ENCODE results near the gene CEP350.

Gene CEP350

DNA sequence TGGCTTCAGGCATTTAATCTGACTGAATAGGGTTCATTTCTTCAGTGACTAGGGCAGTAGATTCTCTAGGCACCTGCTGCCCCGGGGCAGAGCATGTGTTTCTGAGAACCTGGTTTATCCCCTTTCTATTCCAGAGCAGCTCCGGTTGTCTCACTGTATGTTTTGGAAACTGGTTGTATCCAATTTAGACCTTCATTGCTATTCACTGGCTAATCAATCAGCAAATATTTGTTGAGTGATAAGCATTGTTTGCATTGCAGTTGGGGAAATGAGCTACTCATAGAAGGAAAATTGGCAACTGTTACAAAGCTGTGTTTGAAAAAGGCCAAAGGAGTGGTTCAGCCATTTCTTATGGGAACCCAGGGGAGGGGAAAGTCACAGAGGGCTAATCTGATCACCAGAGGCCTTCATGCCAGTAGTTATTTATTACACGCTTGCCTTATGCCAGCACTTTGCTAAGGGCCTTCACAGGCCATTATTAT lies 203.0 kb downstream of the CEP350 start:
- H3K27ac ChIP-seq: peak overlapping the region; percentile 87
- TF ChIP-seq ZFX (IDR thresholded peaks at IDR 0.05; ENCODE audit: borderline replicate concordance): no peak
- TF ChIP-seq, protein P1, sequence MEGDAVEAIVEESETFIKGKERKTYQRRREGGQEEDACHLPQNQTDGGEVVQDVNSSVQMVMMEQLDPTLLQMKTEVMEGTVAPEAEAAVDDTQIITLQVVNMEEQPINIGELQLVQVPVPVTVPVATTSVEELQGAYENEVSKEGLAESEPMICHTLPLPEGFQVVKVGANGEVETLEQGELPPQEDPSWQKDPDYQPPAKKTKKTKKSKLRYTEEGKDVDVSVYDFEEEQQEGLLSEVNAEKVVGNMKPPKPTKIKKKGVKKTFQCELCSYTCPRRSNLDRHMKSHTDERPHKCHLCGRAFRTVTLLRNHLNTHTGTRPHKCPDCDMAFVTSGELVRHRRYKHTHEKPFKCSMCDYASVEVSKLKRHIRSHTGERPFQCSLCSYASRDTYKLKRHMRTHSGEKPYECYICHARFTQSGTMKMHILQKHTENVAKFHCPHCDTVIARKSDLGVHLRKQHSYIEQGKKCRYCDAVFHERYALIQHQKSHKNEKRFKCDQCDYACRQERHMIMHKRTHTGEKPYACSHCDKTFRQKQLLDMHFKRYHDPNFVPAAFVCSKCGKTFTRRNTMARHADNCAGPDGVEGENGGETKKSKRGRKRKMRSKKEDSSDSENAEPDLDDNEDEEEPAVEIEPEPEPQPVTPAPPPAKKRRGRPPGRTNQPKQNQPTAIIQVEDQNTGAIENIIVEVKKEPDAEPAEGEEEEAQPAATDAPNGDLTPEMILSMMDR (IDR thresholded peaks at IDR 0.05): no peak

DNA sequence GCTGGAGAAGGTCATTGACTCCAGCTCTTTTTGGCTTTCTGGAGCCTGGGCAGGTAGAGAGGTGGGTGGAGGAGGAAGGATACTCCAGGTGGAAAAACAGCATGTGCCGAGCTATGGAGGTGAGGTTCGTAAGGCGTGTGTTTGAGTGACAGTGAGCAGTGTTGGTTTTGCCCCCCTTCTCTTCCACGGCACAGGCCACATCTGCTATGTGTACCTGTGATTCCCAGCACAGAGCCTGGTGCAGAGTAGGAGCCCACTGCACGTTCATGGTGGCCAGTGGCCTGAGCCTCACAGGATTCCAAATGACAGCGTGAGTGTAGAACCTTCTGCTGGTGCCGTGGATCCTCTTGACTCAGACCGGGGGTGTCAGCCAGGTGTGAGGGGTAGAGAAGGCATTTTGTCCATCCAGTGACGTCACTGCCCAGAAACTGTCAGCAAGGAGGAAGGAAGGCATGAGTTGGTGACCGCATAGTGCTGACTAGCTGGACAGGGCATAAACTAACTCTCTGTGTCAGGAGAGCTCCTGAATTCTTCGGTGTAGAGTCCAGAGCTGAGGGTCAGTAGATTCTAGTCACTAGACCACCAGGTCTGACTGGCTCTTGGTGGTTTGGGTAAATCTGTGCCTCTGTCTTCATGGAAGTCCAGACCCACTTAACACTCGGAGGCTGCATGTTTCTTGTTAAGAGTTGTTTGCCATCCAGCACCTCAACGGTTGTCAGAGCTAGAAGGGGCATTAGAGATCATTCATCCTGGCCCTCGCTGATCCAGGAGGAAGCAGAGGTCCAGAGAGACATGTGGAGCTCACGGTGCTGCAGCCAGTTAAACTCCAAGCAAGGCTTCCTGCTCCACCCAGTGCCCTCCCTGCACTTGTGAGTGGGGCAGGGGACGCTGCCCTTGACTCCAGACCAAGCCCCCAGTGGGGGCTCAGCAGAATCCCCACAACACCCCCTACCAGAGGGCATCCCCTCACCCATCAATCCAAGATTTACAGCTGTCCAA lies 203.8 kb downstream of the CEP350 start:
- H3K27ac ChIP-seq: peak overlapping the region; percentile 87
- TF ChIP-seq, protein P1 (IDR thresholded peaks at IDR 0.05): no peak
- TF ChIP-seq ZFX (IDR thresholded peaks at IDR 0.05; ENCODE audit: borderline replicate concordance): no peak

DNA sequence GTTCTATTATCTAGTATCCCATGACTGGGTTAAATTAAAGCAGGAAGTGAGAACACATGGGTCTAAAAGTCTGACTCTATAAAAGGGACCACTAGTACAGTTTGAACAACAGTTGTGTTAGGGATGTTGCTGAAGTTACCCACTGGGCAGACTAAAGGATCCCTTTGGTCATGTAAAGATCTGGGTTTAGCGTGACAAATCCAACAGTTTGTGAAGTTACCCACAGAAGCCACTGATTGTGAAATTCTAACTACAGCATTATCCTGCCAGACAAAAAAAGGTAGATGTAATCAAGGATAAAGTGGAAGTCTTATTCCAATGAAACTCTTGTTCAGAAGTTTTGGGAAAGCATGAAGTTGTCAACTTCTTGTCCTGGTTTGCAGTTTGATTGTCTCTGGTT lies 205.7 kb downstream of the CEP350 start:
- no peak overlapping the region for H3K27ac ChIP-seq
- TF ChIP-seq, protein P1 (IDR thresholded peaks at IDR 0.05): no peak
- no peak for TF ChIP-seq ZFX (IDR thresholded peaks at IDR 0.05; ENCODE audit: borderline replicate concordance)

DNA sequence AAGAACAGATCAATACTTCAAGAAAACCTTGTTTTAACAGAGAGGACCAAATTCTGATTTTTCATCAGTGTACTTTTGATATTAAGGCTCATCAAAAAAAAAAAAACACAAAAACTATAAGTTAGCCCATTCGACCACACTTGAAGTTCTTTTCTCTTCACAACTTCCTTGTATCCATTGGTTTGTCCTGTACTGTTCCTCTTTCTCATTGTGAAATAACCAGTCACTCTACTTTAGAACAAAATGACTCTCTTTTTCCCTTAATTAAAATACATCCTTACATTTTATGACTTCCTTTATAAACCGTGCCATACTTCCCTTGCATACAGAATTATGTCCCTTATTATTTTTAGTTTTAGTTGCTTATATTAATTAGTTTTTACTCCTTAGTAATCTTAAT lies 208.4 kb downstream of the CEP350 start:
- TF ChIP-seq, protein P1 (IDR thresholded peaks at IDR 0.05): no peak
- TF ChIP-seq ZFX (IDR thresholded peaks at IDR 0.05; ENCODE audit: borderline replicate concordance): no peak

More for the DNA sequence above, 208.4 kb downstream of the CEP350 start:
- no peak overlapping the region for H3K27ac ChIP-seq
